GM19455 (cell line): ENCODE results near the gene PRKCH.

Experiments used
- ATAC-seq: cut with Tn5 transposase; IDR thresholded peaks from one replicate; pipeline ENCODE4 v1.9.1; 2021; ENCODE audit not compliant: unreplicated experiment

PRKCH gene

DNA sequence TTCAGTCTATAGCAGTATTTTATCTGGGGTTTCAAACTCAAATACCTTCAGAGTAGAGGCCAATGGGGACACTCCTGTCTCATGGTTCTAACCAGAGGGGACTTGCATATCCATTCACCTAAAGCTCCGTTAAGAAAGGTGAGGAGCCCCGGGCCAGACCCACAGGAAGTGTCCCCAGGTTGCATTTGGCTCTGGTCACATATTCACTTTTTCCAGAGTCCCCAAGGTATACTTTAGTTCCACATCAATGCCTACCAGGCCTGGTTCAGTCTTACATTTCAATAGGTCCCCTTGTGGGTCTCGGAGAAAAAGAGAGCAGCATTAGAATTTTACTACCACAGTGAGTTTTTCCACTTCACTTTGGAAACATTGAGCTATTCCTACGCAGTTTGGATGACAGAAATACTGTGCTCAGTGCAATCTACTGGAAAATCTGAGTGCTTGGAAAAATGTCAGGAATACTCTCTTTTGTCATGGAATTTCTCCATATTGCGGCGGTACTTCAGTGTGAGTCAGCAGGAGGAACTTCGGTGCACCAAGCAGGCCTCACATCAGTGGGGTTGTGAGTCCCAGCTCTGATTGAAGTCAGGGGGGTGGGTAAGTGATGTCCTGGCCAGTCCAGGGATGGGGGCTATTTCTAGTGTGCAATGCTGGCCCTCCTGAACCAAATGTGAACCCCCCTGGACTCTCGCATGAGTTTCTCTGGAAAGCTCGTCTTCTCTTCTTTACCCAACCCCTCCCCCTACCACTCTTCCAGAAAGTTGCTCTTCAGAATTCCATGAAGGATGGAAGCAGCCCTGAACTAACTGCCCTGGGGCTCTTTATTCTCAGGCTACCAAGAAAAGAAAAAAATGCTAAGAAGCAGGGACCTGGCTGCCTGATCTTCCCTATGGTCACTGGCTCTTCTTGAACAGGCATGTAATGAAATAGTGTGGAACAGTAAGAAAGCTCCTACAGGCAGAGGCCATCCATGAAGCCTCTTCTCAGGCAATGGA is 184.7 kb downstream of the PRKCH start:
- ATAC-seq = no peak

- no peak for ATAC-seq
These were observed 187.1 kb downstream of the PRKCH start for GRCh38 chr14:61508526-61508925.

GRCh38 chr14:61510736-61511557 is 189.6 kb downstream of the PRKCH start:
- ATAC-seq = no peak

DNA sequence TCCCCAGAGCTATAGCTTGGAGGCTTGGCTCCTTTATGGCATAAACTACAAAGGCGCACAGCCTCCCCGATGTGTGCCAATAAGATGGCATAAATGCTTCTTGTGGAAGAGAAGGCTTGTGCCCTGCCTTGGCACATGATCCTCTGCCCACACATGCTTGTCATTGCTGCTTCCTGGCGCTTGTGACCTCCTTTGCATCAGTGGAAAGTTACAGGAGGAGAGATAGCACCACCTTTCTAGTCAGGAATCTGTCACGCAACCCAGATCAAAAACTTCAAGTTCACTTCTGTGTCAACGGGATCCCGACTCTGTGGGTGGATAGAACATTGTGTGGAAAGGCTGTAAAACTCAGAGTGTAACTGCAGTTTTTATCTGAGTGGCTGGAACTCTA is 190.2 kb downstream of the PRKCH start:
- ATAC-seq = no peak

GRCh38 chr14:61512026-61512834 is 190.9 kb downstream of the PRKCH start:
- no peak for ATAC-seq

DNA sequence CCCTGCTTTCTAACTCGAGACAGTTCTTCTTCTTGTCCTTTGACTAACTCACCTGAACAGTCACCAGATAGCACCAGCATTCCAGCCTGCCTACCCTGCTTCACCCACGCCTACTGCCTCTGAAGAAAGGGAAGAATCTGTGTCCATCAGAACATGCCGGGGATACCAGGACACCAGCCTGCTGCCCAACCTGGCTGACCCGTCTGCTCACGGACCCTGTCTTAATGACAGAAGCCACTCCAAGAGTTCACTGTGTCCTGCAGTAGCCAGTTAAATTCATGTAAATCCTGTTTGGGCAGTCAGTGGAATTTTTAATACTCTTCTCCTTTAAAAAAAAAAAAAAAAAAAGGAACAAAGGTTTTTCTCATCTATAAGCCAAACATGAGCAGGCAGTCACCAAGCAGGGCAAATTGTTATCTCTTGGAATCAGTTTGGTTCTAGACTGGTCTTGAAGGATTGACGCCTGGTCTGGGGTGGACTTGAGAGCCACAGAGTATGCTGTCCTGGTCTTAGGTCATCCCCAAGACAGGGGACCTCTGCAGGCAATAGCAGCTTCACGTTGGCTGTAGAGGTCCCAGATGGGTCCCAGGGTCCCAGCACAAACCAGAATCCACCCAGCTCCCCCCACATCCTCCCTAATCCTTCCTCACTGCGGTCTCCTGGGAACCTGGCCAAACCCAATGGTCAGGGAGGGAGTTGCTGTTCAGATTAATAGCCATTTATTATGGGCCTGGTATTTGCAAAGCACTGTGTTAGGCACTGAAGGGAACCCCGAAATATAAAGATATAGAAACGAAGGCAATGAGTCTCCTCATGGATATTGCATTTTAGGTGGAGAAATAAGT is 192.8 kb downstream of the PRKCH start:
- ATAC-seq = no peak

DNA sequence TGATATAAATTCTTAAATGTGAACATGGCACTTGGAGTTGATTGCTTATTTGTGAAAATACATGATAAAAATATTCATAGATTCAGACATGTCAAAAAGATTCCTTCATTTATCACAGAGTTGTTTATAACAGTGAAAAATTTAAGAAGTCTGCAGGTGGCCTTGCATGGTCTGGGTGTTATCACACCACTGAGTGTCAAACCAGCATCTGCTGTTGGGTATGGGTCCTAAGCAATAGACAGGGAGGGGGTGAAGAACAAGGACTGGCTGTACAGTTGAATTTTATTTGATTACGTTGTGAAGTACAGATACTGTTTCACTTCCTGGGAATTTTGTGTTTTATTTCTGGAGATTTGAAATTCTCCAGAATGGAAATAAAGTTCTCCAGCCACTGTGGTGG is 193.5 kb downstream of the PRKCH start:
- no peak for ATAC-seq

GRCh38 chr14:61515436-61516117 is 194.2 kb downstream of the PRKCH start:
- no peak for ATAC-seq

DNA sequence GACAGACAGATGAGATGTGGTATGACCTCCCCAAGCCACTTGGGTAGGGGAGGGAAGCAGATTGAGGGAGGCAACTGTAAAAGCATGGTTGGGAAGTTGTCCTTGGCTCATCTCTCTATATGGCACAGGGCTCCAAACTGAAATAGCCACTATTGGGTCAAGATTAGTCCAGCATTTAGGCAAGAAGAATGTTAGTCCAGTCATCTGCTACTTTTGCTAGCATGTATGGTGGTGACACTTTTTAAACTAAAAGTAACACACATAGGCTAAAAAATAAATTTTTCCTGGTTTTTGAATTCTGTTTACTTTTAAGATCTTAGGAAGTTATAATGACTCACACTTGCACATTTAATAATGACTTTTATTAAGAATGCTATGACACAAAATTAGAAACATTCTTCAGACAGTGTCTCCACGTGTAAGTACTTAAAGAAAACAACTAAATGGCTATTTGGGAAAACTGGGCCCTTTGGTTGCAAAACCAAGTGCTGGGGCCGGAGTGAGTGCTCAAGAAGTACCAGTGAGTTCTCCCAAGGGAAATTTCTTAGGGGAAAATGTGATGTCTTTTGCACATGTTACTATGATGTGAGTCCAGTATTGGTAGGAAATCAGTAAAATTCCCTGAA is 194.9 kb downstream of the PRKCH start:
- no peak for ATAC-seq

DNA sequence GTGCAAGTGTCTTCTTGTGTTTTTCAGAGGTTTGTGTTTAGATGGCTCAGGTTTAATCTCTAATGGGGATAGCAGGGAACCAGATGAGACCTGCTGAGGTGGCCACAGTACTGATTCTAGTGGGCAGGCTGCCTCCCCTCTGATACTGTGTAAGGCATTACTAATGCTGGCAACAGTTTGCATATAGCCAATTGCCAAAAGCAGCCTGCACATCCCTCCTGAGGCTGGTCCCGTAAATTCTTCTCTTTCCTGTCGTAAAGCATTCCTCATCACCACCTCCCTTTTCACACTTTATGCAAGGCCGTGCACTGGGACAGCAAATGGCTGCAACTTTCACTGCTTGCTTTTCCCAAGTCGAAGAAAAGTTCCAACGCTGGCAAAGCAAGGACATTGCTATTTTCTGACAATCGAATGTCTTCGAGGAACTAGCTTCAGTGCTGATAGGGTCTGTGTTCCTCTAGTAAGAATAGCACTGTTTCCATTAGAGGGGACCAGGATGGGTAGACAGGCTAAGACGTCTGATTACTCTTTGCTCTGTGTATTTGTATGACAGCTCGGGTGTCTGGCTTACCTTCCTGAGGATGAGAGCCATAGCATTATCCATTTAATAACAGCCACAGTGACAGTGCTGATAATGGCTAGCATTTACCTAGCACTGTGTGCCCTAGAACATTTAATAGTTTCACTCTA is 195.7 kb downstream of the PRKCH start:
- no peak for ATAC-seq

- no peak for ATAC-seq
These were observed 196.6 kb downstream of the PRKCH start for GRCh38 chr14:61517911-61518384.

- ATAC-seq = no peak
These were observed 197.0 kb downstream of the PRKCH start for GRCh38 chr14:61518403-61518802.

DNA sequence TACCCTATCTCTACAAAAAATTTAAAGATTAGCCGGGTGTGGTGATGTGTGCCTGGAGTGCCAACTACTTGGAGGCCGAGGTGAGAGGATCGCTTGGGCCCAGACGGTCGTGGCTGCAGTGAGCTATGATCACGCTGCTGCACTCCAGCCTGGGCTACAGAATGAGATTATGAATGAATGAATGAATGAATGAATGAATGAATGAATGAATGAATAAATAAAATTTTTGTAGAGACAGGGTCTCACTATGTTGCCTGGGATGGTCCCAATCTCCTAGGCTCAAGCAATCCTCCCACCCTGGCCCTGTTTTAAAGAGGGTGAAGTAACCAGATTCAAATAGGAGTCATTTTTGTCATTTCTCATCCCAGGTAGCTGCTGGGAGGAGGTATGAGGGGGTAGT is 197.7 kb downstream of the PRKCH start:
- ATAC-seq = no peak

GRCh38 chr14:61519735-61520134 is 198.4 kb downstream of the PRKCH start:
- ATAC-seq = no peak

DNA sequence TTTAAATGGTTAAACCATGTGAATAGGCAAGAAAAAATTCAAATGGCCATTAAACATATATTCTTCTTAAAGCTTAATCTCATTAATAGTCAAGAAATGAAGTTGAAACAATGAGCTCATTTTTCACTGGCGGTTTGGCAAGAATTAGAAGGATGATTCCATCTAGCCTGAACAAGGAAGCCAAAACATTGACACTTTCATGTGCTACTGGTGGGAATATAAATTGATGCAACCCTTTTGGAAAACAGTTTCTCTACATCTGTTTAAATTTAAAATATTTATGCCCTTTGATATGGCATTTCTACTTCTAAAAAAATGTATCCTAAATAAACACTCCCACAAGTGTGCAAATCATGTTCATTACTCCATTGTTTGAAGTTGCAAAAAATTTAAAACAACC is 199.2 kb downstream of the PRKCH start:
- ATAC-seq = no peak

DNA sequence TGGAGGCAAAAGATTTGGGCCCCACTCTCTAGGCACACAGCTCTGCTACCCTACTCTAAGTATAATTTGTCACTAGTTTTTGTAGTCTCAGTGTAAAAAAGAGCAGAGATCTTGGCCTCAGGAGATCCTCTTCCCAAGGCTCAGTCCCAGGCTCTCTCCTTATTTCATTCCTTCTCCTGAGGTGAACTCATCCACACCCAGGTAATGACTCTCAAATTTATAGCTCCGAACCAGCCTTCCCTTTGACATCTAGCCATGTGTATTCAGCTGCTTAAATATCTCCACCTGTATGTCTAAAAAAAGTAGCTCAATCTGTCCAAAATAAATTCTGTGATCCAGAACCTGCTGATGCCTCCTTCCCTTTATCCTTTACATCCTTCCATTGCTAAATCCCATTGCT is 200.4 kb downstream of the PRKCH start:
- no peak for ATAC-seq

- no peak for ATAC-seq
These were observed 202.4 kb downstream of the PRKCH start for GRCh38 chr14:61523751-61524150.

DNA sequence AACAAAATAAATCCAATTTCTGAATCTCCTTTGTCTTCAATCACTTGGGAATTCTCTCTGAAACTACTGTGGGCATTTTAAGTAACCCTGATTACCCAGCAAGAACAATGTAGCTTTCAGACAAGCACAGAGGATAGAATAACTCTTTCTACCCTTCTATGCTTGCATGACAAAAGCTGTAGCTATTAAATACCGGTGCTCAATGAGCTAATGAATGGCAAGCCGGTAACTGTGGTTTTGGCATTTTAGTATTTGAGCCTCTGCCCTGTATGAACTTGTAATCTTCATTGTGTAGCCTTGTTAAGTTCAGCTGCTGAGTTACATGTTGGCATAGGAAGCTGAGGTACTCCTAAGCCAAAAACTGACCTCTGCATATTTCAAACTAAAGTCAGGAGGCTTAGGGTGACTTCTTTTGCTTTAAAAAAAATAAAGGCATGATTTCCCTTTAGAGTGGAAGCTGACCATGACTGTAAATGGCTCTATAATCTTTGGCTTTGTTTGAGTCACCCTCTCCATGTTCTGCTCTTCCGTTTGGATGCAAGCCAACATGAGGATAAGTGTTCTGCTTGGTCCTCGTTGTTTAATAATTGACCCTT is 202.9 kb downstream of the PRKCH start:
- no peak for ATAC-seq
